HPDE6-E6E7 (cell line): ENCODE results near the gene GPR42.
A peak's percentile ranks its signal among the peaks of the same experiment; 100 is the strongest.
"Not testable (repeated sequence)": the region's sequence is repeated elsewhere in the genome, so short reads cannot be mapped to it uniquely, and the experiment has no call there.

Experiments used
- DNase-seq: peaks from one replicate; pipeline ENCODE4 v3.0.0; 2011; ENCODE audit warnings: missing footprints; ENCODE audit errors: extremely low spot score

Gene GPR42

GRCh38 chr19:35346193-35347052 is 24.4 kb upstream of the GPR42 start:
- DNase-seq = no peak

GRCh38 chr19:35347171-35347929 is 23.5 kb upstream of the GPR42 start, which contains the start of gene FFAR1:
Gene FFAR1 (plus strand): TSS chr19:35347902. CDS start chr19:35351552, 3,650 bp downstream.
- no peak for DNase-seq

DNA sequence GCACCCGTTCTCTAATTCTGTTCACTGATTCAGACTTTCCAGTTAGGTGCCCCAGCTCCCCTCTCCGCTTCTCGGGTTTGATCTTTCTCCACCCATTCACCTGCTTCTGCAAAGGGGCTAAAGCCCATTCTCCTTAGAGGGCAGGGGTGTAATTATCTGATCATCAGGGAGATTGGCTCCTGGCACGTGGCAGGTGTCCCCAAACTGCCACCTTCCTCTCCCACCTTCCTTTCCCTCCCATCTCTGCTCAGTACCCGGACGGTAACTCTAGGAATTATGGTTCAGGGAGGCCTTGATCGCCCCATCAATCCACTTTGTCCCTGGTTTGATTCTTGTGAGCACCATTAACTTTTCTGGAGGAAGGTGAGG is 23.0 kb upstream of the GPR42 start:
- DNase-seq = no peak

DNA sequence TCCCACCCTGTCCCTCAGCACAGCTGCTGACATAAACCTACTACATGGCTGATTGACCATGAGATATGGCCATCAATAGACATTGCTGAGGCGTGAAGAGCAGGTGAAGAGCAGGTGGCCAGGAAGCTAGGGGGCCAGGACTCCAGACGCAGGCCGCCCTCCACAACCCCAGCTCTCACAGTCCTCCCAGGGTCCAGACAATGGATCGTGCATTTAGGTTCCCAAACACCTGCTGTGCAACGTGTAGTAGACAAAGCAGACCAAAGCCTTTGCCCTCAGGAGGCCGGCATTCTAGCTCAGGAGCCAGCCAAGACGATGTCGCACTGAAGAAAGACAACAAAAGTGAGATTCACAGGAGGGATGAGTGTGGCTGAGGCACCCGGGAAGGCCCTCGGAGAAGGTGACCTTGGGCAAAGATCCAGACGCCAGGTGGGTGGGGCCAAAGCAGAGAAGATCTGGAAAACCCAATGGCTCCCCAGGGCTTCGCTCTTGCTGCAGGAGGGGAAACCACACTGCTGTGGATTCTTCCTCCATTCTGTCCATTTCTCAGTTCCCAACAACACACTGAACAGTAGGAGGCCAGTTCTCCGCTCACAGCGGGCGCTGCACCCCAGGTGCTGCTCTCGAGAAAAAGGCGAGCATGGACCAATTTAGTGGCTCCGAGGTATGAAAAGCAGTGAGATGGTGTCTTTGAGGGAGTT is 21.8 kb upstream of the GPR42 start:
- DNase-seq = no peak

DNA sequence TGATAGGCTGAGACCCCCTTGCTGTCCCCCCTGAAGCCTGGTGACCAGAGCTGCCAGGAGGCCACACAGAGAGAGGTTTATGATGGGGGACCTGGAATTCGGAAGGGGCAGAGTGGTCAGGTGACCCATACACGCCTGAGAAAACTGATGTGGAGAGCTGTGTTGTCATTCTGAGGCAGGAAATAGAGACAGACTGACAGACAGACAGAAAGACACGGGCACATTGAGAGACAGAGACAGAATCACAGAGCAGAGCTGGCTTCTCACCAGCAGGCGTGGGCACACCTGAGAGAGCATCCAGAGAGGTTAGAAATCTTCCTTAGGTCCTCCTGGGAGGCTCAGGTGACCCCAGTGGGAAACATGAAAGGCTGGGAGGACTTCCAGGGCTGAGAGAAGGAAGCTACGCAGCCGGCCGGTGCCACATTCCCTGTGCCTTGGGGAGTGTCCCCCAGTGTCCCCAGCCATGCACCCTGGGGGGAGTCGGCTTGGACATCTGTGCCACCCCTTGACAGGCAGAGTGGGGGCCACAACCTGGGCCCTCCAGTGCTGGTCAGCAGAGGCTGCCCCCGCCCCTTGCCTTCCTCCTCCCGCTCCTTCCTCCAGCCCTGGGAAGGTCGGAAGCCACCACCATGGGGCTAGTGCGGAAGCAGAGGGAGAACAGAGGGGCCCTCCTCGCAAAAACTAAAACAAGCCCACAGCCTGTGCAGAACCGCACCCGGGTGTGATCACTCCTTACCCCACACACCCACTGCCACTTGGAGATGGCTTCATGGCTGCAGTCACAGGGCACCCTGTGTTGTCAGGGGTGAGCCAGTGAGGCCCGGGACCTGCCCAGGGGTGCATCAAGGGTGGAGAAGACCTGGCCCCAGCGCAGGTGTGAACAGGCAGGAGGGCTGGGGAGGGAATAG is 21.0 kb upstream of the GPR42 start:
- no peak for DNase-seq

- DNase-seq = no peak
These were observed 20.3 kb upstream of the GPR42 start for GRCh38 chr19:35350591-35350990.

DNA sequence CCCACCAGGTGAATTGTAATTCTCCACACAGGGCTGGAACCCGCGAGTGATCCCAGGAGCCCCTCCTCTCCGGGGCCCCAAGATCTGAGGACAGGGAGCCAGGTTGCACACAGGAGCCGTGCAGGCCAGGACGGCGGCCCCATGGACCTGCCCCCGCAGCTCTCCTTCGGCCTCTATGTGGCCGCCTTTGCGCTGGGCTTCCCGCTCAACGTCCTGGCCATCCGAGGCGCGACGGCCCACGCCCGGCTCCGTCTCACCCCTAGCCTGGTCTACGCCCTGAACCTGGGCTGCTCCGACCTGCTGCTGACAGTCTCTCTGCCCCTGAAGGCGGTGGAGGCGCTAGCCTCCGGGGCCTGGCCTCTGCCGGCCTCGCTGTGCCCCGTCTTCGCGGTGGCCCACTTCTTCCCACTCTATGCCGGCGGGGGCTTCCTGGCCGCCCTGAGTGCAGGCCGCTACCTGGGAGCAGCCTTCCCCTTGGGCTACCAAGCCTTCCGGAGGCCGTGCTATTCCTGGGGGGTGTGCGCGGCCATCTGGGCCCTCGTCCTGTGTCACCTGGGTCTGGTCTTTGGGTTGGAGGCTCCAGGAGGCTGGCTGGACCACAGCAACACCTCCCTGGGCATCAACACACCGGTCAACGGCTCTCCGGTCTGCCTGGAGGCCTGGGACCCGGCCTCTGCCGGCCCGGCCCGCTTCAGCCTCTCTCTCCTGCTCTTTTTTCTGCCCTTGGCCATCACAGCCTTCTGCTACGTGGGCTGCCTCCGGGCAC is 19.3 kb upstream of the GPR42 start:
- no peak for DNase-seq

DNA sequence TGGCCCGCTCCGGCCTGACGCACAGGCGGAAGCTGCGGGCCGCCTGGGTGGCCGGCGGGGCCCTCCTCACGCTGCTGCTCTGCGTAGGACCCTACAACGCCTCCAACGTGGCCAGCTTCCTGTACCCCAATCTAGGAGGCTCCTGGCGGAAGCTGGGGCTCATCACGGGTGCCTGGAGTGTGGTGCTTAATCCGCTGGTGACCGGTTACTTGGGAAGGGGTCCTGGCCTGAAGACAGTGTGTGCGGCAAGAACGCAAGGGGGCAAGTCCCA is 18.8 kb upstream of the GPR42 start:
- DNase-seq = no peak

DNA sequence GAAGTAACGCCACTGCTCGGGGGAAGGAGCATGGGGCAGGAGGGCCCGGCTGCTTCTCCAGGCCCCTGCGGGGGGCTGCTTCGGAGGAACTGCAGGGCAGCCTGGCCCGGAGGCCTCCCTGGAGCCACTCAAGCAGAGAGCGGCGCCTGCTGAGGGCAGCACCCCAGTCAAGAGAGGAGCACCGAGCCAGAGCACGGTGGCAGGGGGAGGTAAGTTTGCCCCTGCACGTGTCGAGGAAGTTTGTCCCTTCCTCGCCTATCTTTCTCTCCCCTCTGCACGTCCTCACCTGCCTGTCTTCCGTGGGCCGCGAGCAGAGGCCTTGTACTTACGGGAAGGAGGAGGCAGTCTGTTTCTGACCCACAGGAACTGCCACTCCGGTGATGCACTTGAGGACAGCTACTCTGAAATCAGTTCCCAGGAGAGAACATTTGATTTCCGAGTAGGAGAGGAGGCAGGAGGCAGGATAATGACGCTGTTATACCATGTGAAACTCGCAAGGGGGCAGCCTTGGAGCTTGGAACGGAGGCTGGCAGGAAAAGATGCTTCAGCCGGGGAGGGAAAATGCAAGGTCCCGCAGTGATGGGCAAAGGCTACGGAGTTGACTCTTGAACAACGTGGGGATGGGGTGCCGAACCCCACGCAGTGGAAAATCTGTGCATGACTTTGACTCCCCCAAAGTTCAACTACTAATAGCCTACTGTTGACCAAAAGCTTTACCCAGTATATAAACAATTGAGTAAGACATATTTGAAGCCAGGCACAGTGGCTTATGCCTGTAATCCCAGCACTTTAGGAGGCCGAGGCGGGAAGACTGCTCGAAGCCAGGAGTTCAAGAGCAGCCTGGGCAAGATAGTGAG is 18.2 kb upstream of the GPR42 start:
- peak; percentile 75 for DNase-seq

DNA sequence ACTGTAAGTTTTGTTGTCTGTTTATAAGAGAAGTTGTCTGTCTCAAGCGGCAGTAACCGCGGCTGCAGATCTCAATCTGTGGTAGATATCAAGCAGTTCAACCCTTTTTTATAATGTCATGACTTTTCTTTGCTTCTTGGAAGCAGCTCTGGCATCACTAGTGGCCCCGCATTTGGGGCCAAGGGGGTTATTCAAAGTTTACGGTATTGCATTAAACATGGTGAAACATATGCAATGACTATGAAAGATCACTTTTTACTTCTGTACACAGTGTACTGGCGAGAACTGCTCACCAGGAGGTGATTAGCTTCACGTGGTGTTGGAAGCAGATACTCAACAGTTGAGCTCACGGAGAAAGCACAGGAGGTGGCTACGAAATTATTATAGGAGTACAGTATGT is 17.2 kb upstream of the GPR42 start:
- no peak for DNase-seq

DNA sequence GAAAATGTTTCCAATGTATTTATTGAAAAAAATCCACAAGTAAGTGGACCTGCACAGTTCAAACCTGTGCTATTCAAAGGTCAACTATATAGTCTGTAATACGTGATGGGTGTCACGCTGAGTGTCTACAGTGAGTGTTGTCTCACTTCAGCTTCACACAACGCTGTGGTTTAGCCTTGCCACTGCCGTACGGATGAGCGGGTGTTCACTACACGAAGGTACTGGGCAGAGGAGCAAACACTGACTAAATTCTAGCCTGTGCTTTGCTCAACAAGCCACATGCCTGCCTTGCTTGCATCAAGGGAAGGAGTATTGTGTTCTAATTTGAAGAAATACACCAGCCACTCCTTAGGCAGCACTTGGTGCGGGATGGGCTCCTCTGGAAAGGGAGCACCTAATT is 16.0 kb upstream of the GPR42 start:
- DNase-seq = no peak

- no peak for DNase-seq
These were observed 14.9 kb upstream of the GPR42 start for GRCh38 chr19:35355791-35356460.

DNA sequence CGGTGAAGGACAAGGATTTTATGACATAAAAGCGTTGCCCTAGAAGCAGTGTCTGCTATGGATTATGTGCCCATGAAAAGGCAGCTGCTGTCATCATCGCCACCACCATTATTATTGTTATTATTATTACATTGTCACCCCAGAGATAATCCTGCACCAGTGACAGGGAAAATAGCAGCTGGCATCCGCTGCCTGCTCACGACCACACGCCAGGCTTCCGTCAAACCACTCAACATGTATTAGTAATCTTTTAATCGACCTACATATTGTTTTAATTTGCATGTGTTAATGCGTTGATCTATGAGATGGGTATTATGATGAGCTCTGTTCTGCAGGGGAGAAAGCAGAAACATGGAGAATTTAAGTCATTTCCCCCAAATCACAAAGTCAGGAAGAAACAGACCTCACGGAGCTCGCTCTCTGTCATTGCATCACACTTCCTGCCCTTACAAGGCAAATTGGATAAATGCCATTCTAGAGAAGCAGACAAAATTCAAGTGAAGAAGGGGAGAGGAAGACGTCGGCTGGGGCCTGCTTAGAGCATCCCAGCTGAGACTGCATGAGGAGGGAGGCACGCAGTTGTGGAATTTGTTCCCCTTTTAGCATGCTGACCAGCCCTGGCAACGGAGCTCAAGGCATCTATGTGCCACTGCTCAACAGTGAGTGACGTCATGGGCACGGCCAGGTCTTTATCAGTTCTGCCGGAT is 12.8 kb upstream of the GPR42 start, which contains the start of gene FFAR3:
Gene FFAR3 (plus strand): TSS at position 594 of the 707 bp plus-strand sequence. CDS start 431 bp downstream, outside the sequence.
- DNase-seq = no peak

GRCh38 chr19:35358834-35359233 is 12.0 kb upstream of the GPR42 start:
- not testable (repeated sequence) for DNase-seq

- DNase-seq = not testable (repeated sequence)
These were observed 11.5 kb upstream of the GPR42 start for GRCh38 chr19:35359395-35359794.

- not testable (repeated sequence) for DNase-seq
These were observed 10.8 kb upstream of the GPR42 start for GRCh38 chr19:35360081-35360480.

DNA sequence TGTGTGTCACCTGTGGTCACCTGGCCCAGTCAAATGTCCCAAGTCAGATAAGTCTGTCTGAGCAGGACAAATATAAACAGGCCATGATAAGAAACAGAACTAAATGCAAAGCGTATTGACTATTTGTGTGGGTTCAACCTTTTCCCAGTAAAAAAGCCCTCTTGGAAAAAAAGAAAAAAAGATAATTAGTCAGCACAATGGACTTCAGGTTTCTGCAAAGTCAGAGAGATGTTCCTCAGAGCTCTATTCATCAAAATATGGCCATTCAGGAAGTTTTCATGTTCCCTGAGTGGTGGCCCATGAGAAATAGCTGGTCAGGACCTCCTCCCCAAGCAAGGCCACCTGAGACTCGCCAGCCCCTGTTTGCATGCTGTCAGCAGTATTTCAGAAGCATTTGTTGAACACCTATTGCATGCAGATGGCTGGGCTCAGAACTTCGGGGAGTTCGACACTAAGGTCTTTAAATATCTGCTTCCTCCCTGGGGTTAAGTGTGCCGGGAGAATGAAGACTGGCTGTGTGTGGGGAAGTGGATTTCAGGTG is 9.9 kb upstream of the GPR42 start:
- no peak for DNase-seq
